ENCODE results near the gene PTGER3.

GRCh38 chr1:70961374-70961975 is 86.1 kb downstream of the PTGER3 start:
- TF ChIP-seq CTCF (conservative IDR thresholded peaks at IDR 0.05; ENCODE audit: low read depth, low read length) (no peak), EZH2 (IDR thresholded peaks at IDR 0.05; ENCODE audit: borderline replicate concordance, low read depth, low read length, poor library complexity, severe bottlenecking) (no peak)
